ENCODE results near the gene VGLL4.

DNA sequence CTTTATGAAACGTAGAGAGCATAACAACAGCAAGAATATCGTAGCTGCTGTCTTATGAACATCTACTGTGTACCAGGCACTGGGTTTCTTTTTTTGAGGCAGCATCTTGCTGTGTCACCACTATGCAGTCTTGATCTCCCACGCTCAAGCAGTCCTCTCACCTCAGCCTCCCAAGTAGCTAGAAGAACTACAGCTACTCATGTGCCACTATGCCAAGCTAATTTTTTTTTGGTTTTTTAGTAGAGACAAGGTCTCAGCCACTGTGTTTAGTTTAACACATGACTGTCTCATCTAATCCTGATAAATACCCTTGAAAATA is 129.9 kb downstream of the VGLL4 start:
- TF ChIP-seq, protein P1, sequence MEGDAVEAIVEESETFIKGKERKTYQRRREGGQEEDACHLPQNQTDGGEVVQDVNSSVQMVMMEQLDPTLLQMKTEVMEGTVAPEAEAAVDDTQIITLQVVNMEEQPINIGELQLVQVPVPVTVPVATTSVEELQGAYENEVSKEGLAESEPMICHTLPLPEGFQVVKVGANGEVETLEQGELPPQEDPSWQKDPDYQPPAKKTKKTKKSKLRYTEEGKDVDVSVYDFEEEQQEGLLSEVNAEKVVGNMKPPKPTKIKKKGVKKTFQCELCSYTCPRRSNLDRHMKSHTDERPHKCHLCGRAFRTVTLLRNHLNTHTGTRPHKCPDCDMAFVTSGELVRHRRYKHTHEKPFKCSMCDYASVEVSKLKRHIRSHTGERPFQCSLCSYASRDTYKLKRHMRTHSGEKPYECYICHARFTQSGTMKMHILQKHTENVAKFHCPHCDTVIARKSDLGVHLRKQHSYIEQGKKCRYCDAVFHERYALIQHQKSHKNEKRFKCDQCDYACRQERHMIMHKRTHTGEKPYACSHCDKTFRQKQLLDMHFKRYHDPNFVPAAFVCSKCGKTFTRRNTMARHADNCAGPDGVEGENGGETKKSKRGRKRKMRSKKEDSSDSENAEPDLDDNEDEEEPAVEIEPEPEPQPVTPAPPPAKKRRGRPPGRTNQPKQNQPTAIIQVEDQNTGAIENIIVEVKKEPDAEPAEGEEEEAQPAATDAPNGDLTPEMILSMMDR (IDR thresholded peaks at IDR 0.05): no peak
- TF ChIP-seq POLR2AphosphoS5 (IDR thresholded peaks at IDR 0.05) (no peak), POLR2A (IDR thresholded peaks at IDR 0.05) (no peak)

All from prostate gland (tissue), 2 donors.